Left lung (tissue), 10 donors: ENCODE data around the gene KLHL8. TPM values are rescaled to one million over a fixed set of nuclear protein-coding genes. Genes with fewer than 3 reads are reported as not detected.

Experiments used
- ATAC-seq: fragments of 200-7000 bp; cut with Tn5 transposase; one replicate; pipeline ENCODE4 v1.9.1; 2020; ENCODE audit warnings: moderate library complexity
- DNase-seq, 4 donors: peaks; one replicate each; pipeline ENCODE4 v3.0.0-alpha.2; 2013 to 2020
- H3K27ac ChIP-seq, 2 donors: fragments of 200-600 bp; sonication (generic) in 1 of 2; one replicate each; pipeline versions ENCODE4 v1.5.0 to v1.8.0; 2020 to 2021
- H3K27me3 ChIP-seq, 2 donors: fragments of 200-600 bp; sonication (generic) in 1 of 2; one replicate each; pipeline versions ENCODE4 v1.5.0 to v1.8.0; 2020 to 2021
- H3K36me3 ChIP-seq, 2 donors: fragments of 200-600 bp; sonication (generic) in 1 of 2; one replicate each; pipeline versions ENCODE4 v1.5.0 to v1.8.0; 2020 to 2021
- H3K4me1 ChIP-seq, 2 donors: fragments of 200-600 bp; one replicate each; pipeline ENCODE4 v1.8.0; 2021
- H3K4me3 ChIP-seq, 2 donors: fragments of 200-600 bp; sonication (generic) in 1 of 2; one replicate each; pipeline versions ENCODE4 v1.5.0 to v1.8.0; 2020 to 2021; ENCODE audit warnings: mild to moderate bottlenecking in 1 of 2
- H3K9me3 ChIP-seq, 2 donors: fragments of 200-600 bp; sonication (generic) in 1 of 2; one replicate each; pipeline versions ENCODE4 v1.5.0 to v1.8.0; 2020 to 2021
- CTCF ChIP-seq, 2 donors: fragments of 200-600 bp; sonication (generic) in 1 of 2; IDR thresholded peaks; one replicate each; pipeline versions ENCODE4 v1.5.0 to v1.8.0; 2021; ENCODE audit warnings: antibody characterized with exemption in 2 of 2
- intact Hi-C, 2 donors: fragments of 100-400 bp; cut with DNase I; formaldehyde crosslinking; loops; one replicate each; pipeline versions ENCODE4 v1.11.2 to v1.14.2; 2022
- polyA plus RNA-seq, 6 donors: library from polyadenylated mRNA; unstranded; fragments of 120-200 nt; gene quantifications; one replicate each; pipeline ENCODE4 v1.2.1, GENCODE V29; 2013; ENCODE audit not compliant: insufficient read length in 6 of 6
- total RNA-seq, 2 donors: library from RNA; stranded (reverse); fragmentation: NEBNext Ultra II Directional; extraction: Animal tissue kit (Norgen Biotek cat#: 25700); gene quantifications; one replicate each; pipeline ENCODE4 v1.2.1, GENCODE V29; 2021
- donor health status: DM: no; HTN: yes; CAD: no.
- donor health status: DM: no; HTN: no; CAD: no.

Gene KLHL8
- total and polyA plus RNA-seq, 8 donors: 14.7 to 21.3 (median 18.9) TPM

GRCh38 chr4:87232216-87232615 is 11.8 kb upstream of the KLHL8 start:
- ATAC-seq (no peak), DNase-seq (no peak)
- TF ChIP-seq CTCF (IDR thresholded peaks at IDR 0.05): no peak
- Histone ChIP-seq H3K27me3 (no peaks in the 10 kb centered on the region), H3K36me3 (no peaks in the 10 kb centered on the region), H3K4me1 (peaks cover 0 to 4% of the 10 kb centered on the region in 2 donors), H3K4me3 (no peak overlapping the region), H3K27ac (no peak overlapping the region), H3K9me3 (no peaks in the 10 kb centered on the region)
- intact Hi-C loops: loop anchor here in 1 of 2 donors (10.0 kb wide), 1 partner anchor 307 kb away; no protein-coding TSS in a partner anchor

DNA sequence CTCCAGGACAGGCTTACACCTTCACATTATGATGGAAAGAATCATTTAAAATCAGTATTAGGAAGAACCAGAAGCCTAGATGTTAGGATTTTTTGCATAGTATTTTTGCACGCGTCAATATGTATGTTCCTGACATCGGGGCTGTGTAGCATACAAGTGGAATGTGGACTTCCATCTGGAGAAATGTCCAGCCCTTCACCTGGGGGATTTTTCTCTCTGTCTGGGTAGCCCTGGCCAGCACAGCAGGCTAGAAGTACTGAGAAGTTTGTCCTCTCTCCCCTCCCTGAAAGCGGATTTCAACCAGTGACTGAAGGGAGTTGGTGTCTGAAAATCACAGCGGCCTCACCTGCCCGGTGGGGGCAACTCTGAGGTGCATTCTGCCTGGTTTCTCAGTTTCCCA is 10.4 kb upstream of the KLHL8 start:
- Histone ChIP-seq H3K27me3 (no peaks in the 10 kb centered on the region), H3K9me3 (no peaks in the 10 kb centered on the region), H3K4me1 (peaks cover 0 to 4% of the 10 kb centered on the region in 2 donors), H3K4me3 (no peak overlapping the region), H3K36me3 (no peaks in the 10 kb centered on the region), H3K27ac (no peak overlapping the region)
- TF ChIP-seq CTCF (IDR thresholded peaks at IDR 0.05): no peak
- DNase-seq (no peak), ATAC-seq (no peak)
- intact Hi-C loops: loop anchor here in 1 of 2 donors (10.0 kb wide), 1 partner anchor 306 kb away; no protein-coding TSS in a partner anchor

DNA sequence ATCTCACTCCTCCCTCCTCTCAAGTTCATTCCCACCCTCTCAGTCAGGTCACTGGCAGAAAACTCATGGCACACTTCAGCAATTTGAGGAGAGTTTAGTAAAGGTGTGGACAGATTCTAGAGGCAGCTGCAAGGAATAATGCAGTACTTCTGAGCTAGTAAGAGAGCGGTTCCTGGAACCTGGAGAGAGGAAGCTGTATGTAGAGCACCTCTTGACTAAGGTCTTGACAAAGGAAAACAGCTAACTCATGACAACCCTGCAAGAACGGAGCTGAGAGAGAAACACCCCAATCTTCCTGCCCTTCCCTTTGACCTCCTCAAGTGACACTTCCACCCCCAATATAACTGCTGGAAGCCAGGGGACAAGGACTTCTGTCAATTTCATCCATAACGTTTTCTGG is 9.6 kb upstream of the KLHL8 start:
- intact Hi-C loops: loop anchor here in 1 of 2 donors (10.0 kb wide), 1 partner anchor 305 kb away; no protein-coding TSS in a partner anchor
- H3K9me3 ChIP-seq: no peaks in the 10 kb centered on the region
- peak overlapping the region in 1 of 2 donors; percentile 33 for H3K27ac ChIP-seq
- peak; percentile 90 for ATAC-seq
- H3K27me3 ChIP-seq: no peaks in the 10 kb centered on the region
- H3K36me3 ChIP-seq: no peaks in the 10 kb centered on the region
- H3K4me1 ChIP-seq: no peaks in the 10 kb centered on the region
- DNase-seq: no peak
- no peak overlapping the region for H3K4me3 ChIP-seq
- no peak for TF ChIP-seq CTCF (IDR thresholded peaks at IDR 0.05)

DNA sequence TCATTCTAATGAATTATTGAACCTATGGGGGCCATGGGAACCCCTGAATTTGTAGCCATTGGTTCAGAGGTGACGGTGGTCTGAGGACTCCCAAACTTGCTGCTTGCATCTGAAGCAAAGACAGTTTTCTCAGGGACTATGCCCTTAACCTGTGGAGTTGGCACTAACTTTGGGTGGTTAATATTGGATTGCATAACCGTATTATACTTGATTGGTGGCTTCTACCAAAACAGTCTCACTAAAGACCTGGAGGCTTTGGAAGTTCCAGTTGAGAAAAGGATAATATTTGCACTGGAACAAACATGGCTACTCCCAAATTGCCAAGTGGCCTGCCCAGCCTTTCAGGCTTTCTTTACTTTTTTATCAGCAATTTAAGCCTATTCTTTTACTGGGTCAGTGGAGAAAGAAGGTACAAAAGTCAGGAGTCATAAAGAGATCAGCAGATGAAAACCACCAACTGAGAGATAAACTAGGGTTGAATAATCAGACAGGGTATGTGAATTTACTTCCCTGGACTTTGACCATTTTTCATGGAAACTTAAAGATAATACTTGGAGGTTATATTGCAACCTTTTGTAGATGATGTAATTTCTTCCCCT is 7.9 kb upstream of the KLHL8 start:
- Histone ChIP-seq H3K27me3 (no peaks in the 10 kb centered on the region), H3K4me1 (no peaks in the 10 kb centered on the region), H3K27ac (no peak overlapping the region), H3K36me3 (no peaks in the 10 kb centered on the region), H3K4me3 (no peak overlapping the region), H3K9me3 (no peaks in the 10 kb centered on the region)
- TF ChIP-seq CTCF (IDR thresholded peaks at IDR 0.05): no peak
- DNase-seq (no peak), ATAC-seq (no peak)
- intact Hi-C loops: no loop called here

DNA sequence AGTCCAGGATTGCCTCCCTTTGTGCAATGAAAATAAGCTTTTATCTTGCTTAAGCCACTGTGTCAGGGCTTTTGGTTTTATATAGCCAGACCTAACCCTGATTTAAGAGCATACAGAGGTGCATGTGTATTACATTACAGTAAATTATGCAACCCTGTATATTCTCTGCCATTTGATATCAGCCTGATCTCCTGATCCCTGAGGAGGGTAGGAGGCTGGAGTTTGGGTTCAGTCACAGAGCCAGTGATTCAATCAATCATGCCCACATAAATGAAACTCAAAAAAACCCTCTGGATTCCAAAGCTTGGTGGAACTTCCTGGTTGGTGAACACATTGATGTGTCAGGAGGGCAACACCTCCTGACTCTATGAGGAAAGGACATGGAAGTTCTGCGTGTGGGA is 7.3 kb upstream of the KLHL8 start:
- no peak for TF ChIP-seq CTCF (IDR thresholded peaks at IDR 0.05)
- DNase-seq (no peak), ATAC-seq (no peak)
- no peak overlapping the region for H3K27ac ChIP-seq
- no peak overlapping the region for H3K4me3 ChIP-seq
- H3K4me1 ChIP-seq: no peaks in the 10 kb centered on the region
- H3K27me3 ChIP-seq: no peaks in the 10 kb centered on the region
- intact Hi-C loops: no loop called here
- no peaks in the 10 kb centered on the region for H3K36me3 ChIP-seq
- H3K9me3 ChIP-seq: no peaks in the 10 kb centered on the region
